ENCODE measurements around the gene PRKCA.
"Not testable (repeated sequence)": the region's sequence is repeated elsewhere in the genome, so short reads cannot be mapped to it uniquely, and the experiment has no call there.

Gene PRKCA

DNA sequence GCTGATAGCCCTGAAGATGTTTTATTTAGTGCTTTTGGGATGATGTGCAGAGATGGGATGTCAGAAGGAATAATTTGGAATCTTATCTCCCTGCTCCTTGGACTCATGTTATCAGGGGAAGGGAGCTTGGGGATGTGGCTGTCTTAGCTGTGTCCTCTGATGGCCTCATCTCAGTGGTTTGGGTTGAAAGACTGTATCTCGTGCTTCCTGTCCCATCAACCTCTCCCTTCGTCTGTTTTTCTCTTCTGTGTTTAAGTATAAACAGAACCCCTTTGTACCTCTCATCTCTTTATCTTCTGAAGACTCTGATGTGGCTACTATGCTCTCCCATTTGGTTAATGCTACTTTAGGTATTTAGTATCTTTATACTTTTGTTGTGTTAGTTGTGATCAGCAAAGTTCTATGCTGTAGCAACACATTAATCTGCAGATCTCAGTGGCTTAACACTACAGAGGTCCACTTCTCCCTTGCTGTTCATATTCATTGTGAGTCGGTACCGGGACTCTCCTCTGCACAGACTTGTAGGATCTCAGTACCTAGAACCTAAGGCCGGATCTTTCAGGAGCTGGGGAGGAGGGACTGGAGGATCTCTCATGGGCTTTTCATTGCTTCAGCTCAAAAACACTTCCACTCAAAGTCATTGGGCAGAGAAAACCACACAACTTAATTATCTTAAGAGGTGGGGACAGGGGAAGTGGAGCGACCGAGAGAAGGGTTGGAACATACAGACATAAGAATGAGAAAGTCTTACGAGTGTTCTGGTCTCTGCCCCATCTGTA, 28.8 kb downstream of the PRKCA start:
- peak; percentile 43 for DNase-seq

DNA sequence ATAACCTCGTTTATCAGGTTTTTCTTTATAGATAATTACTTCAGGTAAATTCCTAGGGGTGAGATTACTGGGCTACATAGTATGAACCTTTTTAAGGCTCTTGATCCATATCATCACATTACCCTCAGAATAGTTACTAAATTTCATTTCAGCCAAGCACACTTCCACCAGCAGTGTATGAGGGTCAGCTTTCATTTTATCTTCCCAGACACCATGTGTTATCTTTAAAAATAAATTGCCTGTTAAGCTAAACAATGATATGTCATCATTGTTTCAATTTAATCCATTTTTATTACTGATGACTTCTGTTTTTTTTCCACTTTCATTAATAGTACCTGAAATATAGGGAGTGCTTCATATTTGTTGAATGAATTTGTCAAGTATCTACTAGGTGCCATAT, 33.4 kb downstream of the PRKCA start:
- DNase-seq, result no peak

DNA sequence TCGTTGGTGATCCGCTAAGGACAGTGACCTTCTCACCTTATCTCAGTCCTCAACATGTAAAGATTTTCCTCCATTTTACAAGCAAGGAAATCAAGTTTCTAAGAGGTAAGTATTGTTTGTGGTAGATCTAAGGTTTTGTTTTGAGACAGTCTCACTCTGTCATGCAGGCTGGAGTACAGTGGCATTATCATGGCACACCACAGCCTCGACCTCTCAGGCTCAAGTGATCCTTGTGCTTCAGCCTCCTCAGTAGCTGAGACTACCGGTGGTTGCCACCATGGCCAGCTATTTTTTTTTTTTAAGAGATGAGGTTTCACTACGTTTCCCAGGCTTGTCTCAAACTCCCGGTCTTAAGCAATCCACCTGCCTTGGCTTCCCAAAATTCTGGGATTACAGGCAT, 34.9 kb downstream of the PRKCA start:
- no peak for DNase-seq

DNA sequence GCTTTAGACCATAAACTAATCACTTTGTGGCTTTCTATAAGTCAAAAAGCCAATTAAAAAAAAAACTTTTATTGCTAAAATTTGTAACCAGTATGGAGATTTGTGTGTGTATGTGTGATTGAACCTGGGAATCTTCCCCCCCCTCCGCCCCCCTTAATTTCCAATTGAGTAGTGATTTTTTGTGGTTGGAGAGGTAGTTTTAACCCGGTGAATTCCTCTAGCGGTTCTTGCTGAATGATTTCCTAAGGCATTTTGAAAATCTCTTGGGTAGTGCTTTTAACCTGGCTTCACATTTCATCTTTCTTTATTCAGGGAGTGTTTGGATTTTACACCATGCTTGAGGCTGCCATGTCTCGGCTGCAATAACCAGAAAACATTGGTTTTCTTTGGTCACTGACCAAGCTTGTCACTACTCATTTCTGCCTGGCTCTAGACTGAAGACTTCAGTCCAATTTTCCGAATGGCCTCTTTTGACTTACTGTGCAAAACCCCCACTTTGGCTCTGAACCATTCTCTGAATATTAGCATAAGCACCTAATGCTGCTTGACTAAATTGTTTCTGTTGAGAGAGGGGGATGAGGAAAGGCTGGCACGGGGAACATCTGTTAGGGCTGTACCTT, 35.6 kb downstream of the PRKCA start:
- no peak for DNase-seq

DNA sequence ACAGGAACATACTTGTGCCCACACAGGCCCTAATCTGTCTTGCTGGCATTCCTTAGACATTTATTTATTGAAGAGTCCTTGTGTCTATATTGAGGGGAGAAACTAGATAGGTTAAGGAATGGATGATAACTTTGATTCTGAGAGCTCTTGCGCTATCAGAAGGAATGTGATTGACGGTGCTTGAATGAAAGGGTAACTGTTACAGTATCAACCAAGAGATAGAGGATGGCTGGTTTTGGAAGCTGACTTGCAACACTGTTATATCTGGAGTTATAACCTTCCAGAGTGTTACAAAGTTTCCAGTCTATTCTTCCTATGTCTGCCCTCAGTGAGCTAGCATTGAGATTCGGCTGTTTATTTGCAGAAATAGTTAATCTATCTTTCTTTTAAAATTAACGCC, 36.5 kb downstream of the PRKCA start:
- DNase-seq, result no peak

DNA sequence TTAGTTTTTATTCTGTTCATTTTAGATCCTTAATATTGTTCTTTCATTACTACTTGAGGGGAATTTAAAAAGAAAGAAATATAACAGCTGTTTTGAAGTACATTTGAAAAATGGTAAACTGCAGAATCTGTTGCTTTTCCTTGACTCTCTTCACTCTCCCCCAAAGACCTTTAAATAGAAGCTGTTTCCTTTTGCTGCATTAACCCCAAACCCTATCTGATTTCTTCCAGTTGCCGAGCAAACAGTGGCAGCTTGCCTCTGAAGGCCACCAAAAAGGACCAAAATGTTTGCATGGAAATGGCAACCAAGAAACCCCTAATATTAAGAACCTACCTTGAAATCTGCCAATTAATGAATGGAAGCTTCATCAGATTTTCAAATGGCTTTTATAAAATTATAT, 37.1 kb downstream of the PRKCA start:
- peak; percentile 56 for DNase-seq

DNA sequence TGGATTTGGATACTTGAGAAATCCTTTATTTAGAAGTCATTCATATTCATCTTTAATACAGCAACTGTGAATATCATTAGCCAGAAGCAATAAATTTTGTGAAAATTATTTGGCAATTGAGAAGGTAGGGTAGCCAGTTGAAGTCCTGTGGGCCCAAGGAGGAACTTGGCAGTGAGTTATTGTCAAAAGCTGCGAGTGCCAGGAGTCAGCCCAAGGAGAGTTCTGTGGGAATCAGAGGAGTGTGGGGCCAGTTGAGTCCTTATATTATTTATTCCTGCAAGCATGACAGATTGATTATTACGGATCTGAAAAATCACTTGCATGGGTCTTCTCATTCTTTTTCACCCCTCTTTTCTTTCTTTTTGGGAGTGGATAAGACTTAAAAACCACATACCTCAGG, 38.3 kb downstream of the PRKCA start:
- DNase-seq, result no peak

DNA sequence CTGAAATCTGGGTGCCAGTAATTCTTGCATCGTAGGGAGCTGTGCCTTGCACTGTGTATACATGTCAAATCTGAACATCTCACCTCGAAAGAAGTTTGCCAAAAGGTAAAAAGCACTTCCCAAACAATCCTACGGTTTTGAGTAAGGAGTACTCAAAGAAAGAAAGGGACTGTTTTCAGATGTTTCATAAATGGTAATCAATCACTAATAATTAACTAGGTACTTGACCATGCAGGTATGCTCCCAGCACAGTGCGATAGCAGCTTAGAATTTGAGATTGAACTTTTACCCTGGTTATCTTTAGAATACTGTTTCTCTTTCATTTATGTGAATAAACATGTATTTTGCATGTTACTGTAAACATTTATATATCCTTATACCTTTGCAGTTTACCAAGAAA, 39.0 kb downstream of the PRKCA start:
- DNase-seq, result no peak

DNA sequence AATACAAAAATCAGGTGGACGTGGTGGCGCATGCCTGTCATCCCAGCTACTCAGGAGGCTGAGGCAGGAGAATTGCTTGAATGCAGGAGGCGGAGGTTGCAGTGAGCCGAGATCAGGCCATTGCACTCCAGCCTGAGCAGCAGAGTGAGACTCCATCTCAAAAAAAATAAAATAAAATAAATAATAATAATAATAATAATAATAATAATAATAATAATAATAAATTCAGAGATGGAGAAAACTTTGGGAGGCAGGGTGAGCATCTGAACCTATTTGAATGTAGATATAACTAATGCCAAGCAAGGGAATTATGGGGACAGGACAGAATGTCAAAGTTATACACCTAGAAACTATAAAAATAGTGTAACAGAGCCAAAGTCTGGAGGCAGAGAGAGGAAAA, 39.9 kb downstream of the PRKCA start:
- not testable (repeated sequence) for DNase-seq

DNA sequence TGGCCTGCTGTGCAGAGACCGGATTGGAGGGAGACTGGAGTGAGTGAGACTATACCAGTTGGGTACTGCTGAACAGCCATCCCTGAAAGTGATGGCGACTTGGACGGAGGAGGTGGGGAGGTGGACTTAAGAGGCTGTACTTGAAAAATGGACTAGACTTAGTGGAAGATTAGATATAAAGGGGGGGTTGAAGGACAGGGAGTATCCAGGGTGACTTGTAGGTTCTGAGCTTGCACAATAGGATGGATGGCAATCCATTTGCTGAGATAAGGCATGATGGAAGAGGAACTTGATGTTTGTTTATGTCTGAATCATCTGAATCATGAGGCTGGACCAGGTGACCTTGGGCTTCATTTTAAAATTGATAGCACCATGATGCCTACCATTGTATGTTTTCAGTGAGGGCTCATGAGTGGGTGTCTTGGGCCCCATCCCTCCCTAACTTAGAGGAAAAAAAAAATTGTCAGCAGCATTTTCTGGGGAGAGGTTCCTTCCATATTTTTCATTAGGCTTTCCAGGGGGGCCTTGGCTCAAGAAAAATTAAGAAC, 41.2 kb downstream of the PRKCA start:
- DNase-seq, result peak; percentile 39

DNA sequence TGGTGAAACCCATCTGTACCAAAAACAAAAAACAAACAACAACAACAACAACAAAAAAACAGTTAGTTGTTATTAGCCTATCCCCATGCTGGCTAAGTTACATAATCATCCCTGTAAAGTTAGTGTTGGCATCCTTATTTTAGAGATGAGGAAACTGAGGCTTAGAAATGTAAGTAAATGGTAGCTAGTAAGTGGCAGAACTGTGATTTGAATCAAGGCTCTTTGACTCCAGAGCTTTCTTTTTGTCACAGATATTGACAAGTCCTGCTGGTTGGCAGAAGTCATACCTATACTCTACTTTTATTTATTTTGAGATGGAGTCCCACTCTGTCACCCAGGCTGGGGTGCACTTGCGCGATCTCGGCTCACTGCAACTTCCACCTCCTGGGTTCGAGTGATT, 42.1 kb downstream of the PRKCA start:
- DNase-seq, result no peak

DNA sequence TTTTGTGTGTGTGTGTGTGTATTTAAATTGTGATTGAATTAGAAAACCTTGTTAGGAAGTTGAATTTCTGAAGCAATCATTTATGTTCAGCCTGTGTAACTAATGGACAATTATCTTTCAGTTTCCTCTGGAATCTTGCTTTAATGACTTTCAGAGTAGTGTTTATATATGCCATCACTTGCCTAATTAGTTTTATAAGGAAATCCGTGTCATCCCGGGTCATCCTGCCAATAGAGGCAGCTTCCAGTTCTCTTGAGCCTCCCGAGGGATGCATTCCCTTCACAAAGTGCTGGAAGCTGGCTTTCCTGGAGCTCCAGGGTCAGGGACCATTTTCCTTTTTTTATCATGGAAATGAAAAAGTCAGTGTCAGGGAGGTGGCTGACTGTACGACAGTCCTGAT, 42.9 kb downstream of the PRKCA start:
- DNase-seq, result no peak

DNA sequence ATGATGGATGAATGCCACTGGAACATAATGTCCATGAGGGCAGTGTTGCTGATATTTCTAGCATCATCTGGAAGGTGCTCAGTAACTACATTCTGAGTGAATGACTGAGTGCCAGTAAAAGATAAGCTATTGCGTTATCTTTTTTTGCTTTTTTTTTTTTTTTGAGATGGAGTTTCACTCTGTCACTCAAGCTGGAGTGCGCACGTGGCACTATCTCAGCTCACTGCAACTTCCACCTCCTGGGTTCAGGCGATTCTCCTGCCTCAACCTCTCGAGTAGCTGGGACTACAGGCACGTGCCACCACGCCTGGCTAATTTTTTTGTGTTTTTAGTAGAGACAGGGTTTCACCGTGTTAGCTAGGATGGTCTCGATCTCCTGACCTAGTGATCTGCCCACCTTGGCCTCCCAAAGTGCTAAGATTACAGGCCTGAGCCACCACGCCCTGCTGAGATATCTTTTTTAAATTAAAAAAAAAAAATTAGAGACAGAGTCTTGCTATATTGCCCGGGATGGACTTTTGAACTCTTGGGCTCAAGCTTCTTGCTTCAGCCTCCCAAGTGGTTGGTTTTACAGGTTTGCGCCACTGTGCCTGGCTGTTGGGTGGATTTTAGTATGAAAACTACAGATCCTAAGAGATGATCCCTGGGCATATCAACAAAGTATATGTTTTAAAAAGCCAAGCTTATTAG, 43.7 kb downstream of the PRKCA start:
- not testable (repeated sequence) for DNase-seq

DNA sequence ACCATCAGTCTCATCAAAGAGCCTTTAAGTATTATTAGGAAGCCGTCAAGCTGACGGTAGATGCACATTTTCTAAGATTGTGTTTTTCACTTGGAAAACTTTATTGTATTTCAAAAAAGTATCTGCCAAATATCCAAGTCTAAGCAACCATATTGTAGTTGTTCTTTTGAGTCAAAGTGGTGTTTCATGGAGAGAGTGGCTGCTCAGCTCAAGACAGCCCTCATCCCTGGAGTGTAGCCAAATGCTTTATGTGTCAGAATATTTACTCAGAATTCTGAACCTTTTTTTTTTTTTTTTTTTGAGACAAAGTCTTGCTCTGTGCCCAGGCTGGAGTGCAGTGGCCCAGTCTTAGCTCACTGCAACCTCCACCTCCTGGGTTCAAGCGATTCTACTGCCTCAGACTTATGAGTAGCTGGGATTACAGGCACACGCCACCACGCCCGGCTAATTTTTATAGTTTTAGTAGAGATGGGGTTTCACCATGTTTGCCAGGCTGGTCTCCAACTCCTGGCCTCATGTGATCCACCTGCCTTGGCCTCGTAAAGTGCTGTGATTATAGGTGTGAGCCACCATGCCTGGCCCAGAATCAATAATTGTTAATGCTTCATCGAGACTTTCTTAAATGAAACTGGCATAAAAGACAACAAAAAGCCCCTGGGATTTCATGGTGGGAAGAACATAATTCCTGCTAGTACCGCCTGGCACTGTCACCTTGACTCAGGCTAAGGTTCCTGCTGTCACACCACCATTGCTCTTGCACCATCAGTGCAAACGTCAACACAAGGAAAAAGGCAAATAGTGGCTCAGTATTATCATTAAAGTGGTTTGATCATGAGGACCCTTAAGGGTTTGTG, 45.5 kb downstream of the PRKCA start:
- DNase-seq, result peak; percentile 12

DNA sequence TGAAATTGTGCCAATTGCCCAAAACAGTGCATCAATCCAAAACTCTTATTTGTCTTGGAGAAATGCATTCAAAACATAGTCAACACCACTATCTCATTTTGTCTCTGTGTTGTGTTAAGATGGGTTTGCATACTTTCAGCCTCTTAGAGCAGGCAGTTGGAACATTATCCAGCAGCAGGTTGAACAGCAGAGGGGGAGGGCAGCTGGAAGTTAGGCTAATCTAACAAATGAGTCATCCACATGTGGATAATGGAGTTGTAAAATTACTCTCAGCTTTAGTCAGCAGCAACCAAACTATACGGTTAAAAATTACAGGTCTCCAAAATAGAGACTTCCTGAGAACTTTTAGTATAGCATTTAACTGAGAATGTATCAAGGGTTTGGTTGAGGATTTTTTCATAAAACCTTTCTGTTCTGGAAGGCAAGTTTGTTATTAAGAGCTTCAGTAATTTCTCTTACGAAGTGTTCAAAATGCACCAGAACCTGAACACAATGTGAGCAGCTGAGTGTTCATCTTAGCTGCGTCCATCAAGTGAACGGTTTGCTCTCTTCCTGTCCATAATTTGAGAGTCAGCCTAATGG, 46.3 kb downstream of the PRKCA start:
- DNase-seq, result peak; percentile 16

DNA sequence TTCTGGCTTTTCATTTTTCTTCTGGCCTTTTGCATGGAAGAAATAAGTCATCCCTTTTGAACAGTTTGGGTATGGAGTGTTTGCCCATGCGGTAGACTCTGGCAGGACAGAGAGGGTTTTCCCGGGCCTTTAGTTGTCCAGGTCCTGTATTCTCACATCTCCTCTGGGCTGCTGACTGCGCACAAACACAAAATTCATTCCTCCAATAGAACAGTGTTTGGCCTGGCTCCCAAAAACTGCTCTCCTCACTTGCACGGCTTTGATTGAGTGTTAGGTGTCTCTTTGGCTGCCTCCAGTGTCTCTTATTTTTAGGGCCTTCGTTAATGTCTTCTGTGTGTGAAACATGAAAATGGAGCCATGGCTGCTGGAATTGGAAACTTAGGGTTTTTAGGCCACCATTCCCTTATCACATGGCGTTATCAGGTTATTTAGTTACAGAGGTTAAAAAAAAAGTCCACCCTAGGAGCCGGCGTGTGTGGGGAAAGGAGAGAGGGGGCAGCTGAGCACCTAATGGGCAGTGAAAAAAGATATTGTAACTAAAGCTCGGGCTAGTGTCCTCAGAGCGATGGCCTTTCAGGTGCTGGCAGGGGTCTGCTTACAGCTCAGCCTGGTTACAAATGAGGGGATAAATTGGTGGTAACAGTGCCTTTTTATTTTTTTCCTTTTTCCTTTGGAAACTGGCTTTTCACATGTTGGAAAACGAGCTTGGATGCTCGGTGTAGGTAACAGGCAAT, 47.3 kb downstream of the PRKCA start:
- no peak for DNase-seq

DNA sequence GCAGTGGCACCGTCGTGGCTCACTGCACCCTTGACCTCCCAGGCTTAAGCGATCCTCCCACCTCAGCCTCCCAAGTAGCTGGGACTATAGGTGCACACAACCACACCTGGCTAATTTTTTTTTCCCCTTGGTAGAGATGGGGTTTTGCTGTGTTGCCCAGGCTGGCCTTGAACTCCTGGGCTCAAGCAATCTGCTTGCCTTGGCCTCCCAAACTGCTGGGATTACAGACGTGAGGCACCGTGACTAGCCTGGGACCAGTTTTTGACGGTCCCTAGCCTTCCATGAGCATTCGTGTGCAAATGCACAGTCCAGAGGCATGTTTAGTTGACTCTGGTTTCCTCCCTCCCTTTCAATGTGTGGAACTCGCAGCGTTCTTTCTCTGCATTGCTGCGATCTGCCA, 48.2 kb downstream of the PRKCA start:
- not testable (repeated sequence) for DNase-seq

DNA sequence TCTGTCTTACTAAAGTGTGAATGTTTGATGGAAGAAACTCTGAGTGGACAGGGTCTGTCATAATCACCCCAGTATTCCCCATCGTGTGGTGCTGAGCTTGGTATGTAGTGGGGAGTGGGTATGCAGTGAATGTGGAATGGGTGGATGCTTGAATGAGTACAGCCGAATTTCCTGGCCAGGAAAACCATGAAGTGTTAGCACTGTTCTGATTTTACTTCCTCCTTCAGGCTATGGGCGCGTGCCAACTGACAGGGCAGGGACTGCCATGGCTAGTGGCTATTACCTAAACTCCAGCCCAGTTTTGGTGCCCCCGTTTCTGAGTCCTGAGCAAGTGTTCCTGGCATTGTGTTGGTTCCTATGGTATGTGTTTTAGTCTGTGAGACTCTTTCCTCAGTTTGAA, 48.6 kb downstream of the PRKCA start:
- DNase-seq, result no peak

DNA sequence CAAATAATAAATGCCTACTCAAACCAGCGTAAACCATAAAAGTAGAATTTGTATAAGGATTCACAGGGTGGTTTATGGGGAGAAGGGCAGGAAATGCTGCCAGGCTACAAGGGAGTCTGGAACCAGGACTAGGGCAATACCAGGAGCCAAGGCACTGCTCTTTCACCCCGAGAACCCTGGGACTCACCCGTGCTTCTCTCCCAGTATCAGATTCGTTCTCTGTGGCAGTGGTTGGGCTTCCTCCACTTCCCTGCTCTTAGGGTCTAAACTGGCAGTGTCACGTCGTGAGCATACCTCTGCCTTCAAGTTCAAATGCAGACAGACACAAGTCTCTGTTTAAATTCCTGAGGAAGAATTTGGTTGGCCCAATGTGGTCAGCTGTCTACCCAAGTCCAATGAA, 49.3 kb downstream of the PRKCA start:
- no peak for DNase-seq

DNA sequence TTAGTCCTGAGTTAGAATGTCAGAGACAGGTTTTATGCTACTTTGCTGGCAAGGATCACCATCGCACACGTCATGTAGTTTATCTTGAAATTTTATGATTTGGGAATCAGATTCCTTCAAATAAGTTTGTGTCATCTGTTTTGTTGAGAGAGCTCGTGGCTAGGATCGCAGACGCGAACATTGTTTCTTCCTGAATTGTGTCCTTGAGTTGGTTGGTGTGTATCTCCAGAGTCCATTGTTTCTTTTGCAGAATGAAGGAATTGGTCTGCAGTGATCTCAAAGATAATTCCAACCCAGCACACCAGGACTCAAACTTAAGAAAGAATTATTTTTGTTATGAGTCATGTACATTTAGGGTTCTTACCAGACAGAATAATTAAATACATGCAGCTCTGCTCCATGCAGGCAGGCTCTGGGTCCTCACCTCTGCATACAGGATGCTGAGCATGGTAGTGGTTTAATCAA, 51.6 kb downstream of the PRKCA start:
- DNase-seq, result no peak

DNA sequence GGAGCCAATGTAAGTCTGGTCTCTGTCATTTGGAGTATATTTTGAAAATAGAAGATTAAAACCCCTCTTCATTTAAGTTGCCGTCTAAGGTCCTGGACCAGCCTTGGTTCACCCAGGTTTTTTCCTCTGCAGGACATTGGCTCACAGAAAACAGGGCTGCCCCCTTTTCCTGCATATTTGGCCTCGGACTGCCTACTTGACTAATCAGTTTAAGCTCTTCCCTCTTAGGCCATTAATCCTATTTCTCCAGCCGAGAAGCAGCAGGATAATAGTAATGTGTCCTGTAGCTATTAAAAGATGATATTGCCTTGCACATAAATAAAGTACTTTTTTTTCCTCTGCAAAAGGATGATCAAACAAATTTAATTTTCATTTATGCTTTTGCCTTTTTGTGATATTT, 52.1 kb downstream of the PRKCA start:
- no peak for DNase-seq

DNA sequence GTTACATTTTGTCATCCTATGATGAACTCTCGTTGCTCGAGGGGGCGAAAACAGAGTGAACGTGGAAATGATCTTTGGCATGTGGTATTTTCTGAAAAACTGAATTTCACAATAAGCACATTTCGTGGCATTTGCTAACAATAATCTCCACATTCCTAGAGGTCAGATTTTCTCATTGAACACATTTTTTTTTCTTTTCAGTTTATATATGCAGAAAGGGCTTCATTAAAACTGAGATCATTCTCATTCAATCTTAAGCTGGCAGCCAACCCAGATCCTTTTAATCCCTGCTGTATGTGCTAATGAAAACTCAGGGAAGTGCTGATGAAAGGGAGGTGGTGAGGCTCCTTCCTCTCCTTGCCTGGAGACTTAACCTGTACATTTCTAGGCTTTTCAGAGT, 52.6 kb downstream of the PRKCA start:
- no peak for DNase-seq
